ENCODE data around the gene ACAD11.
A peak's percentile ranks its signal among the peaks of the same experiment; 100 is the strongest.
"Not testable (repeated sequence)": the region's sequence is repeated elsewhere in the genome, so short reads cannot be mapped to it uniquely, and the experiment has no call there.

The ACAD11 gene

DNA sequence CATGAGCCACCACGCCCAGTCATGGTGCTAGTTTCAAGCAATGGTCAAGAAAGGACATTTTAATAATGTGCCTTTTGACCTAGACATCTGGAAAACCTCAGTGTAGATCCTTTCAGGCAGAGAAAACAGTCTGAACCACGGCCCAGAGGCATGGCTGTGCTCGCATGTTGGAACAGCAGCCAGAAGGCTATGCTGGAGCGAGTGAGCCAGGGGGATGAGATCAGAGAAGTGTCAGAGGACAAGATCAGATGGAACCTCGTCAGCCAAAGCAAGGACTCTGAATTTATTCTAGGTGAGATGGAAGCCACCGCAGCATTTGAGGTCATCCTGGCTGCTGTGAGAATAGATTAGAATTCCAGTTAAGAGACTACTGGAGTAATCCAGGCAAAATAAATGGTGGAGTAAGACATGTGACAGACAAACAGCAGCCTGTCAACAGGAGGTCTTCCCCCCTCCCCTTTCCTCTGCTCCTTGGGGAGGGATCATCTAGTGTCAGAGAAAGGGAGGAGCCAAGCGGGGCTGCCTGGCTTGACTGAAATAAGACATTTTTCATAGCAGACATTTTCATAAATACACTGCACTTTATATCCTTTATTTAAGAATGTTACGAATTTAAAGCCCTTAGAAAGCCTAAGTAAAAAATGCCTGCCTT, 103.0 kb downstream of the ACAD11 start:
- no peak overlapping the region for H3K4me3 Mint-ChIP-seq
- DNase-seq (ENCODE audit: low spot score in 2 of 2) = no peak

GRCh38 chr3:132556036-132556386, 103.6 kb downstream of the ACAD11 start:
- not testable (repeated sequence) for H3K9me3 Mint-ChIP-seq; ATAC-seq; DNase-seq (ENCODE audit: low spot score in 2 of 2); H3K36me3 Mint-ChIP-seq; H3K4me3 Mint-ChIP-seq; H3K4me1 Mint-ChIP-seq
- peak overlapping the region; percentile 65 for H3K27ac Mint-ChIP-seq

More for the DNA sequence above, 103.0 kb downstream of the ACAD11 start:
- peaks cover under 1% of the 10 kb centered on the region for H3K36me3 Mint-ChIP-seq
- H3K9me3 Mint-ChIP-seq = no peaks in the 10 kb centered on the region
- no peak for ATAC-seq
- H3K4me1 Mint-ChIP-seq = no peaks in the 10 kb centered on the region
- H3K27ac Mint-ChIP-seq = no peak overlapping the region

DNA sequence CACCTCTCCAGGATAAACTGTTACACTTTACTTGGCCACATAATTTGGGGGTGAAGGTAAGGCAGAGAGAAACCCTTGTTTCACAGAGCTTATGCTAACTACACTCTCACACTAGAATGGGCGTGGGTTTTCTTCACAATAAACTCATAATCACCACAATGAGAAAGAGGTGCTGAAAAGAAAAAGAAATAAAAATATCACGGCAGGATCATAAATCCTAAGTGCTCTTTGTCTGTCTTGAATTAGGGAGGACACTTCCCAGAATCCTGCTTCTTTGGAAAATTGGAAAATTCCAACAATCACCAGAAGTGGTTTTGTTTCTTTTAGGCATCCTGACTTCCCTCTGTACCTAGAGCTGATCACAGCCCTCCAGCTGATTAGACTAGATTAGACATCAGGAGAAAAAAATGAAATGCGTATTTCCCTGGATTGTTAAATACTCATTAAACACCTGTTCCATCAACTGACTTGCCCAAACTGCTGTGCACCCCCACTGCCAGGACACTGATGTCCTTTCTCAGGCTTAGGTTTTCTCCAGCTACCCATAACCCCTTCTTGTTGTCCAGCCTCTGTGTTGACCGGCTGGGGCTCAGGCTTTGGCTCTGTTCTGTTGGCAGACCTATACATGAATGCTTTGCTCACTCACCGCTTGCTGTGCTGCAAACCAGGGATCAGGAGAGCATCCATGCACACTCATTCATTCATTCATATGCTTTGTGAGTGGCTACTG, 104.1 kb downstream of the ACAD11 start:
- DNase-seq (ENCODE audit: low spot score in 2 of 2) (no peak), ATAC-seq (no peak)
- Mint-ChIP-seq H3K4me1 (peaks cover 8% of the 10 kb centered on the region), H3K36me3 (no peaks in the 10 kb centered on the region), H3K9me3 (no peaks in the 10 kb centered on the region), H3K4me3 (no peak overlapping the region), H3K27ac (peak overlapping the region; percentile 65)

DNA sequence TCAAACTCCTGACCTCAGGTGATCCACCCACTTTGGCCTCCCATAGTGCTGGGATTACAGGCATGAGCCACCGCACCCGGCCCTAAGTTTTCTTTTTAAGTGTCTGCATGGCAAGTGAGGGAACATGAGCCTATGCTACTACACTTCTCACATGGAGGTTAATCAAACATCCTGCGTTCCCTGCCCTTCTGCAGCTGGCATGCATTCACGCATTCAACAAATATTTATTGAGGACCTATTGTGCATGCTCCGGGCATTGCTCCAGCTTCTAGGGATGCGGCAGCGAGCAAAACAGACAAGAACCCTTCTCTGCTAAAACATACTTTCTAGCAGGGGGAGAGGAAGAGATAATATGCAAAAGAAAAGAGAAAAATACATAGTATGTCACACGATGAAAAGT, 105.2 kb downstream of the ACAD11 start:
- Mint-ChIP-seq H3K9me3 (no peaks in the 10 kb centered on the region), H3K36me3 (no peaks in the 10 kb centered on the region), H3K4me3 (no peak overlapping the region), H3K27ac (no peak overlapping the region), H3K4me1 (peaks cover 18% of the 10 kb centered on the region)
- ATAC-seq (no peak), DNase-seq (ENCODE audit: low spot score in 2 of 2) (no peak)

GRCh38 chr3:132553826-132554225, 105.8 kb downstream of the ACAD11 start:
- no peak for ATAC-seq
- Mint-ChIP-seq H3K4me3 (no peak overlapping the region), H3K9me3 (no peaks in the 10 kb centered on the region), H3K36me3 (no peaks in the 10 kb centered on the region), H3K27ac (no peak overlapping the region), H3K4me1 (peaks cover 23% of the 10 kb centered on the region)
- no peak for DNase-seq (ENCODE audit: low spot score in 2 of 2)

GRCh38 chr3:132550579-132551305, 108.9 kb downstream of the ACAD11 start:
- H3K9me3 Mint-ChIP-seq = no peaks in the 10 kb centered on the region
- peak overlapping the region; percentile 87 for H3K27ac Mint-ChIP-seq
- H3K4me3 Mint-ChIP-seq = peak overlapping the region; percentile 56
- no peaks in the 10 kb centered on the region for H3K36me3 Mint-ChIP-seq
- ATAC-seq = peak; percentile 31
- no peak for DNase-seq (ENCODE audit: low spot score in 2 of 2)
- peaks cover 30% of the 10 kb centered on the region for H3K4me1 Mint-ChIP-seq

- DNase-seq (ENCODE audit: low spot score in 2 of 2) = no peak
- no peaks in the 10 kb centered on the region for H3K36me3 Mint-ChIP-seq
- peaks cover 30% of the 10 kb centered on the region for H3K4me1 Mint-ChIP-seq
- ATAC-seq = peak; percentile 91
- peak overlapping the region; percentile 87 for H3K27ac Mint-ChIP-seq
- H3K4me3 Mint-ChIP-seq = peak overlapping the region; percentile 56
- no peaks in the 10 kb centered on the region for H3K9me3 Mint-ChIP-seq
Measured at GRCh38 chr3:132549890-132550578, 109.6 kb downstream of the ACAD11 start.

DNA sequence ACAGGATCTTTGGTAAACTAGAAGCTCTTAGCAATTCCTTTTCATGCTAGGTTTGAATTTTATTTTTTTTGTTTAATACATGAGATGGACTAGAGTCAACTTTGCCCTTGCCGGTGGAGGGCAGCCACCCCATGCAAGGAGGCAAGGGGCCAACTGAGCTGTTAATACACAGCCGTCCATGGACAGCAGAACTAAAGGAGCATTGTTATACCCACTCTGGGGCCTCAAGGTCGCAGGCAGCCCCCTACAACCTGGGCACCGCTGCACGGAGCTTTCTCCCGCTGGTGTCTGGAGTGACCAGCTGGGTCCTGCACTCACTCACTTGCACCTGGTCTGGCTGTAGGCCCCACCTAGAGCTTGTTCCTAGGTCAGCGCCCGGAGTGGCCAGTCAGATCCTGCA, 110.4 kb downstream of the ACAD11 start:
- no peak for DNase-seq (ENCODE audit: low spot score in 2 of 2)
- Mint-ChIP-seq H3K9me3 (no peaks in the 10 kb centered on the region), H3K4me3 (no peak overlapping the region), H3K36me3 (no peaks in the 10 kb centered on the region), H3K27ac (peak overlapping the region; percentile 87), H3K4me1 (peaks cover 35% of the 10 kb centered on the region)
- no peak for ATAC-seq

GRCh38 chr3:132545471-132545870, 114.1 kb downstream of the ACAD11 start:
- Mint-ChIP-seq H3K36me3 (peaks cover 11% of the 10 kb centered on the region), H3K4me1 (peaks cover 47% of the 10 kb centered on the region), H3K4me3 (no peak overlapping the region), H3K9me3 (no peaks in the 10 kb centered on the region), H3K27ac (peak overlapping the region; percentile 33)
- no peak for ATAC-seq
- no peak for DNase-seq (ENCODE audit: low spot score in 2 of 2)

GRCh38 chr3:132544130-132544529, 115.5 kb downstream of the ACAD11 start:
- Mint-ChIP-seq H3K27ac (peak overlapping the region; percentile 38), H3K4me1 (peaks cover 33% of the 10 kb centered on the region), H3K36me3 (peaks cover 12% of the 10 kb centered on the region), H3K9me3 (no peaks in the 10 kb centered on the region), H3K4me3 (no peak overlapping the region)
- DNase-seq (ENCODE audit: low spot score in 2 of 2) (no peak), ATAC-seq (no peak)

DNA sequence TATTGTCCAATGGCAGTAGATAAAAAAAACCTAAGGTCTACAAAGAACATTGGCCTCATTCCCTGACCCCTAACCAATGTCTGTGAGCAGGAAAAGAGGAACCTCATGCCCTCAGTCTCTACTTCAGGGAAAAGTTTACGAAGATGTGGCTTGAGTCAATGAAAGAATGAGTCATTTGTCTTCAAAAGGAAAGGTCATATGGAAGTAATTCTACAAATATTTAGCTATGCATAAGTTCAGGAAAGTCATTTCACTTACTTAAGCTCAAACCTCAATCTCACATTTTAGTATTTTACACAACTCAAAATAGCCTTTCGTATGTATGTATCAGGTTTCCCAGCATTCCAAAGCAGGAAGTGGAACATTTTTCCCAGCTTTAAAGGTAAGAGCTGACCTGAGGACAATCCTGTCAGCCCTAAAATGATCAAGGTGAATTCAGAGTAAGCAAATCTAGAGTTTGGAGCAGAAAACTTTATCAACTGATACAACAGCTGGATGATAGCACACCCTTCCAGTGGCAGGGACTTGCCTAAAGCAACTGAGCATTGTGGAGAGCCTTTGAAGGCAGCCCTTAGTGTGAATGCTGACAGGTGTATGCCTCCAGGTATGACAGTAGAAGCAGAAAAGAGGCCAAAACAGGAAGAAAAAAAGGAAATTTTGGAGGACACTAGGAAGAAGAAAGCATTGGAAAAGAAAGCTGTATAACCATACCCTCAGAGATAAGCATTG, 116.4 kb downstream of the ACAD11 start:
- Mint-ChIP-seq H3K36me3 (peaks cover 21% of the 10 kb centered on the region), H3K4me3 (peak overlapping the region; percentile 15), H3K27ac (peak overlapping the region; percentile 88), H3K9me3 (no peaks in the 10 kb centered on the region), H3K4me1 (peaks cover 32% of the 10 kb centered on the region)
- ATAC-seq (peak; percentile 75), DNase-seq (ENCODE audit: low spot score in 2 of 2) (no peak)

GRCh38 chr3:132542577-132542976, 117.0 kb downstream of the ACAD11 start:
- Mint-ChIP-seq H3K4me1 (peaks cover 32% of the 10 kb centered on the region), H3K36me3 (peaks cover 27% of the 10 kb centered on the region), H3K4me3 (peak overlapping the region; percentile 15), H3K27ac (peak overlapping the region; percentile 88), H3K9me3 (no peaks in the 10 kb centered on the region)
- no peak for ATAC-seq
- no peak for DNase-seq (ENCODE audit: low spot score in 2 of 2)

DNA sequence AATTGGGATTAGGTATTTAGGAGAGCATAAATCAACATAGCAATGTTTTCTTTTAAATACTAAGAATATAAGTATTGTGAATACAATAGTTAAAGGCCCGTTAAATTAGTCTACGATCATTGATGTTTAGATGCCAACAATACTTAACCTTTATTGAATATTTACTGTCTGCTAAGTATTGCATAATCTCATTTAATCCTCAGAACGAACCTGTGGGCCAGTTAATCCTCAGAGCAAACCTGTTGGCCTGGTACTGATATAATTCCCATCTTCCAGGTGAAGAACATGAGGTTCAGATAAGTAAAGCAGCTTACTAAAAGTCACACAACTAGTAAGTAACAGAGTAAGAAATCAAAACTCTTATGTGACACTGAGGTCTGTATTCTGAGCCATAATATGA, 119.9 kb downstream of the ACAD11 start:
- H3K27ac Mint-ChIP-seq = no peak overlapping the region
- H3K4me3 Mint-ChIP-seq = no peak overlapping the region
- no peaks in the 10 kb centered on the region for H3K9me3 Mint-ChIP-seq
- H3K36me3 Mint-ChIP-seq = peaks cover 48% of the 10 kb centered on the region
- peaks cover 38% of the 10 kb centered on the region for H3K4me1 Mint-ChIP-seq
- ATAC-seq = no peak
- no peak for DNase-seq (ENCODE audit: low spot score in 2 of 2)

DNA sequence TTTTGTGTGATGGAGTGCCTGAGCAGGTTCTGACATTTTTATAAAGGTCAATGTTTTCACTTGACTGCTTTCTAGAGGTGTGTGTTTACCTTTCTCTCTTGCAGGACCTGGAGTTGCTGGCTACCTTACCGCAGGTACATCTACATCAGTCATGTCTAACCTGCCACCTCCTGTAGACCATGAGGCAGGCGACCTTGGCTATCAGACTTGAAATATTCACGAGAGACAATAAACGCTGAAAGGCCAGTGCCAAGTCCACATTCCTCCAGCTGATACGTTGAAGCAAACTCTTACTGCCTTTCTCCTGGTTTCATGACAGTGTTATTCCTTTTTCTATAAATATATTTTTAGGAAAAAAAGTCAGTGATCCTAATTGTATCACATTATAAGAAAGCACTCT, 121.5 kb downstream of the ACAD11 start:
- Mint-ChIP-seq H3K9me3 (no peaks in the 10 kb centered on the region), H3K4me3 (no peak overlapping the region), H3K27ac (no peak overlapping the region), H3K4me1 (peaks cover 24% of the 10 kb centered on the region), H3K36me3 (peaks cover 64% of the 10 kb centered on the region)
- ATAC-seq (no peak), DNase-seq (ENCODE audit: low spot score in 2 of 2) (no peak)

DNA sequence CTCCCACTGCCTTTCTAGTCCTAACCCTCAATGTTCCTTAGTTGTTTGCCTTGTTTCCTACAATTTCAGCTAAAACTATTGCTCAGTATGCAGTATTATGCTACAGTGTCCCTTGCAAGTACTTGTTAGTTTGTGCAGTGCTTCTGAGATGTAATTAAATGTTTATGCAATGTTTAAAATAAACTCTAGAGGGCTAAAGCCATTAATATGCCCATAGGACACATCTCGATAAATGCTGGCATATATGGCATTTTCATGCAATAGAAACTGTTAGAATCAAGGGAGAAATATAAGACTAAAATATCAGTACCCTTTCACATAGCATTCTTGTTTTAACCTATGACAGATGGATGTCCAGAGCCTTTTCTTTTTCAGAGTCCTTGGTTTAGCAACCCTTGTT, 122.3 kb downstream of the ACAD11 start:
- DNase-seq (ENCODE audit: low spot score in 2 of 2) (no peak), ATAC-seq (no peak)
- Mint-ChIP-seq H3K4me3 (no peak overlapping the region), H3K4me1 (peaks cover 16% of the 10 kb centered on the region), H3K27ac (peak overlapping the region; percentile 41), H3K9me3 (no peaks in the 10 kb centered on the region), H3K36me3 (peaks cover 70% of the 10 kb centered on the region)
